ENCODE data around the gene CTTNBP2. TPM values are rescaled to one million over a fixed set of nuclear protein-coding genes. Genes with fewer than 3 reads are reported as not detected.

The CTTNBP2 gene
- total RNA-seq, 1 donor from 2014 or later, result not detected

- H3K4me1 Mint-ChIP-seq, result no peaks in the 10 kb centered on the region
- H3K27ac Mint-ChIP-seq, result no peak overlapping the region
- DNase-seq, result no peak
- intact Hi-C loops (cut with micrococcal nuclease), result no loop called here
- no peaks in the 10 kb centered on the region for H3K9me3 Mint-ChIP-seq
- no peak overlapping the region for H3K4me3 Mint-ChIP-seq
- no peaks in the 10 kb centered on the region for H3K27me3 Mint-ChIP-seq
- no peaks in the 10 kb centered on the region for H3K36me3 Mint-ChIP-seq (ENCODE audit: low read depth)
These were observed 190.4 kb downstream of the CTTNBP2 start for GRCh38 chr7:117682681-117683385.

DNA sequence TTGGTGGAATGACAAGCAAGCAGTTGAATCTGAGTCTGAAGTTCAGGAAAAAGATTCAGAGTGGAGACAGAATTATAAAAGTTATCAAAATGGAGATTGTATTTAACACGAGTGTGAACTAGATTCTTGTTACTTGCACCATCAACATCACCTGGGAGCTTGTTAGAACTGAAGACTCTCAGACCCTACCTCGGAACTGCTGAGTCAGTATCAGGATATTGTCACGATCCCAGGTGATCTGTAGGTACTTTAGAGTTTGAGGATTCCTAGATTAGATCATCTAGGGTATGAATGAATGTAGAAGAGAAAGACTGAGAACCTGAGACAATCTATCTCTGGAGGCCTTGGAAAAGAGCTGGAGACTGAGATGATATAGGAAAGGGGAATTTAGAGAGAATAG lies 194.1 kb downstream of the CTTNBP2 start:
- Mint-ChIP-seq H3K27ac (no peak overlapping the region), H3K36me3 (ENCODE audit: low read depth) (no peaks in the 10 kb centered on the region), H3K27me3 (peaks cover 2% of the 10 kb centered on the region), H3K4me1 (no peaks in the 10 kb centered on the region), H3K4me3 (no peak overlapping the region), H3K9me3 (no peaks in the 10 kb centered on the region)
- intact Hi-C loops (cut with micrococcal nuclease), result no loop called here
- no peak for DNase-seq

- intact Hi-C loops (cut with micrococcal nuclease), result no loop called here
- no peak overlapping the region for H3K27ac Mint-ChIP-seq
- no peak overlapping the region for H3K4me3 Mint-ChIP-seq
- peaks cover 2% of the 10 kb centered on the region for H3K27me3 Mint-ChIP-seq
- H3K36me3 Mint-ChIP-seq (ENCODE audit: low read depth), result no peaks in the 10 kb centered on the region
- H3K9me3 Mint-ChIP-seq, result no peaks in the 10 kb centered on the region
- DNase-seq, result no peak
- H3K4me1 Mint-ChIP-seq, result no peaks in the 10 kb centered on the region
These were observed 197.5 kb downstream of the CTTNBP2 start for GRCh38 chr7:117675497-117676435.

- H3K27ac Mint-ChIP-seq, result no peak overlapping the region
- no peaks in the 10 kb centered on the region for H3K36me3 Mint-ChIP-seq (ENCODE audit: low read depth)
- no peaks in the 10 kb centered on the region for H3K9me3 Mint-ChIP-seq
- H3K4me3 Mint-ChIP-seq, result no peak overlapping the region
- intact Hi-C loops (cut with micrococcal nuclease), result no loop called here
- no peak for DNase-seq
- H3K4me1 Mint-ChIP-seq, result no peaks in the 10 kb centered on the region
- peaks cover 2% of the 10 kb centered on the region for H3K27me3 Mint-ChIP-seq
These were observed 198.6 kb downstream of the CTTNBP2 start for GRCh38 chr7:117674617-117675016.

DNA sequence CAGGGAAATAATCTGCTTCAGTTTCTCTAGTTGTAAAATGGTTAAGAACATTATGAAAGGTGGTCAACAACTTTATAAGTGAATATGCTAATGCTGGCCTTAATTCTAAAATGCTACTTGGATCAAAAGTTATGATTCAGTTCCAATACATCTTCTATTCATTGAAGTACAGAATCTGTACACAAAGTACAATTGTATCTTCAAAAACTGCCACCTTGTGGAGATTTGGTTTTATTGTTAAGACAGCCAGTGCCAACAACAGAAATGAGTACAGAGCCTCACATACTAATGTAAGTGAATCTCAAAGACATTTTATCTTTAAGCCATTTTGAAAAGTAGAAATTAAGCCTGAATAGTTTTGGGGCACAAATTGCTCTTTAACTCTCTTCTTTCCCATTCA lies 199.4 kb downstream of the CTTNBP2 start:
- H3K9me3 Mint-ChIP-seq, result no peaks in the 10 kb centered on the region
- intact Hi-C loops (cut with micrococcal nuclease), result no loop called here
- H3K27ac Mint-ChIP-seq, result no peak overlapping the region
- no peak for DNase-seq
- H3K4me3 Mint-ChIP-seq, result no peak overlapping the region
- H3K36me3 Mint-ChIP-seq (ENCODE audit: low read depth), result no peaks in the 10 kb centered on the region
- no peaks in the 10 kb centered on the region for H3K4me1 Mint-ChIP-seq
- peaks cover 2% of the 10 kb centered on the region for H3K27me3 Mint-ChIP-seq

DNA sequence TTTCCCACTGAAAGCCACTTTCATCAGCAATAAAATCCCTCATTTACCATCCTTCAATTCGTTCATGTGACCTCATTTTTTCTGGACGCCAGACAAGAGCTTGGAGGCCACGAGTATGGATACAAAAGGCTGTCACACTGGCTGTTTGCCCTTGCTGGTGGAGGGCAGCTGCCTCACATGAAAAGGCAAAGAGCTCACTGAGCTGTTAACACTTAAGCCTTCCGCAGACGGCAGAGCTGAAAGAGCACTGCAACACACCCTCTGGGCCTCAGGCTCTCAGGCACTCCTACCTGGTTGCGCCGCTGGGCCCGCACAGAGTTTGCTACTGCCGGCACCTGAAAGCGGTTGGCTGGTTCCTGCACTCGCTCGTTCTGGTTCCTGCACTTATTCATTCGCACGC lies 199.9 kb downstream of the CTTNBP2 start:
- no peak for DNase-seq
- H3K27ac Mint-ChIP-seq, result no peak overlapping the region
- no peak overlapping the region for H3K4me3 Mint-ChIP-seq
- H3K27me3 Mint-ChIP-seq, result peaks cover 2% of the 10 kb centered on the region
- intact Hi-C loops (cut with micrococcal nuclease), result no loop called here
- no peaks in the 10 kb centered on the region for H3K9me3 Mint-ChIP-seq
- no peaks in the 10 kb centered on the region for H3K4me1 Mint-ChIP-seq
- H3K36me3 Mint-ChIP-seq (ENCODE audit: low read depth), result no peaks in the 10 kb centered on the region

- Mint-ChIP-seq H3K9me3 (no peaks in the 10 kb centered on the region), H3K4me3 (no peak overlapping the region), H3K27ac (no peak overlapping the region), H3K27me3 (peaks cover 2% of the 10 kb centered on the region), H3K36me3 (ENCODE audit: low read depth) (no peaks in the 10 kb centered on the region), H3K4me1 (no peaks in the 10 kb centered on the region)
- no peak for DNase-seq
- intact Hi-C loops (cut with micrococcal nuclease), result no loop called here
These were observed 200.8 kb downstream of the CTTNBP2 start for GRCh38 chr7:117672453-117672852.

- Mint-ChIP-seq H3K27me3 (no peaks in the 10 kb centered on the region), H3K4me1 (no peaks in the 10 kb centered on the region), H3K27ac (no peak overlapping the region), H3K9me3 (no peaks in the 10 kb centered on the region), H3K36me3 (ENCODE audit: low read depth) (no peaks in the 10 kb centered on the region), H3K4me3 (no peak overlapping the region)
- intact Hi-C loops (cut with micrococcal nuclease), result no loop called here
- no peak for DNase-seq
These were observed 203.4 kb downstream of the CTTNBP2 start for GRCh38 chr7:117669818-117670217.

DNA sequence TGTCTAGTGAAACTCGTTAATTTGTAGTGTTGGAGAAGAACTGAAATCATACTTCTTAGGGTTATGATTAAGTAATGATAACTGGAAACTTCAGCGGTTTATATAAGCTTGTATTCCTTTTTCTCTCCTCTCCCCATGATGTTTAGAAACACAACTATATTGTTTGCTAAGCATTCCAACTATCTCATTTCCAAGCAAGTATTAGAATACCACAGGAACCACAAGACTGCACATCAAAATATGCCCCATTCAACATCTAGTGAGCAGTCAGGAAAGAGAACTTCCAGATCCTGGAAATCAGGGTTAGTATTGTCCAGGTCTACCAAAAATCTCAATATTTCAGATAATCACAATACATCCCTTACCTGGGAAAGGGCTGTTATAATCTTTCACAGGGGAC lies 205.8 kb downstream of the CTTNBP2 start:
- DNase-seq, result no peak
- Mint-ChIP-seq H3K9me3 (no peaks in the 10 kb centered on the region), H3K4me3 (no peak overlapping the region), H3K4me1 (no peaks in the 10 kb centered on the region), H3K27ac (no peak overlapping the region), H3K36me3 (ENCODE audit: low read depth) (no peaks in the 10 kb centered on the region), H3K27me3 (no peaks in the 10 kb centered on the region)
- intact Hi-C loops (cut with micrococcal nuclease), result no loop called here

DNA sequence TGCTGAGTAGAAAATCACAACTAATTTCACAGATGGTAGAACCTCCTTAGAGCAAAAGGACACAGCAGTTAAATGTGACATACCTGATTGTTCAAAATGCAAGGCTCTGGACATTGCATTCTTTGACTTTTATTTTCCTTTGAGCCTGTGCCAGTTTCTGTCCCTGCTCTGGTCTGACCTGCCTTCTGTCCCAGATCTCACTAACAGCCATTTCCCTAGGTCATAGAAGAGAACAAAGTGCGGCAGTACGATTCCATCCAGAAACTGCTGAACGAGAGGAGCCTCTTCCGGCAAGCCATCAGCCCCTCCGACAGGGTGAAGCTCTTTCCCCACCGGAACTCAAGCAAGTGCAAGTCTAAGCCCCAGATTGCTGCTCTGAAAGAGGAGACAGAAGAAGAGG lies 206.6 kb downstream of the CTTNBP2 start:
- no peaks in the 10 kb centered on the region for H3K9me3 Mint-ChIP-seq

GRCh38 chr7:117666031-117666430 lies 207.2 kb downstream of the CTTNBP2 start:
- intact Hi-C loops (cut with micrococcal nuclease), result no loop called here
- H3K27me3 Mint-ChIP-seq, result no peaks in the 10 kb centered on the region
- no peaks in the 10 kb centered on the region for H3K4me1 Mint-ChIP-seq

More for the DNA sequence above, 206.6 kb downstream of the CTTNBP2 start:
- Mint-ChIP-seq H3K36me3 (ENCODE audit: low read depth) (no peaks in the 10 kb centered on the region), H3K27me3 (no peaks in the 10 kb centered on the region), H3K4me3 (no peak overlapping the region), H3K27ac (no peak overlapping the region), H3K4me1 (no peaks in the 10 kb centered on the region)
- intact Hi-C loops (cut with micrococcal nuclease), result no loop called here
- no peak for DNase-seq

DNA sequence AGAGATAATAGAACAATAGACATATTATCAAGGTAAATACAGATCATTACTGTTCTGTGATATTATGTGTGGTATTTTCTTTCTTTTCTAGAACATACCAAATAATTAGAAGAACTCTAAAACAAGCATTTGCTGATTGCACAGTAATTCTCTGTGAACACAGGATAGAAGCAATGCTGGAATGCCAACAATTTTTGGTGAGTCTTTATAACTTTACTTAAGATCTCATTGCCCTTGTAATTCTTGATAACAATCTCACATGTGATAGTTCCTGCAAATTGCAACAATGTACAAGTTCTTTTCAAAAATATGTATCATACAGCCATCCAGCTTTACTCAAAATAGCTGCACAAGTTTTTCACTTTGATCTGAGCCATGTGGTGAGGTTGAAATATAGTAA lies 207.9 kb downstream of the CTTNBP2 start:
- Mint-ChIP-seq H3K4me3 (no peak overlapping the region), H3K27ac (no peak overlapping the region), H3K36me3 (ENCODE audit: low read depth) (no peaks in the 10 kb centered on the region), H3K4me1 (no peaks in the 10 kb centered on the region), H3K9me3 (no peaks in the 10 kb centered on the region), H3K27me3 (no peaks in the 10 kb centered on the region)
- intact Hi-C loops (cut with micrococcal nuclease), result no loop called here
- DNase-seq, result no peak

More at GRCh38 chr7:117666031-117666430, 207.2 kb downstream of the CTTNBP2 start:
- no peak overlapping the region for H3K27ac Mint-ChIP-seq
- H3K36me3 Mint-ChIP-seq (ENCODE audit: low read depth), result no peaks in the 10 kb centered on the region
- H3K4me3 Mint-ChIP-seq, result no peak overlapping the region
- no peak for DNase-seq
- no peaks in the 10 kb centered on the region for H3K9me3 Mint-ChIP-seq

- Mint-ChIP-seq H3K9me3 (no peaks in the 10 kb centered on the region), H3K4me1 (no peaks in the 10 kb centered on the region), H3K4me3 (no peak overlapping the region), H3K27ac (no peak overlapping the region), H3K36me3 (ENCODE audit: low read depth) (no peaks in the 10 kb centered on the region), H3K27me3 (peaks cover under 1% of the 10 kb centered on the region)
- intact Hi-C loops (cut with micrococcal nuclease), result no loop called here
- DNase-seq, result no peak
These were observed 209.2 kb downstream of the CTTNBP2 start for GRCh38 chr7:117664047-117664446.

DNA sequence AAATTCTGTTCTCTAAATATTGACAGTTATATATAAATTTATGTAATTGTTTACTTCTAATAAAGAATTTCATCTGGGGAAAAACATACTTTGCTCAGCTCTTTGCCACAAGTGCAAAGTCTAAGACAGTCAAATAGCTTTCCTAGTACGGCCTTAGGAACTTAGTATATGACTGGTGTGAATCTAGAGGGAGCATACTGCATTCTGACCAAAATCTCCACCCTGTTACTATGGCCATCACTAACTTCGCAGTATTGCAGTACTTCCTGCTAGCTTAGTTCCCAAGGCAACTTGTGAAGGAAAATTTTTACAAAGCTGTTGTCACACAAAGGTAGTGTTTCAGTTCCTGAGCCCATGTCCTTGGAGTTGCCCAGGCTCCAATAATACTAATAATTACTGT lies 211.9 kb downstream of the CTTNBP2 start:
- Mint-ChIP-seq H3K27ac (no peak overlapping the region), H3K4me1 (no peaks in the 10 kb centered on the region), H3K4me3 (no peak overlapping the region), H3K36me3 (ENCODE audit: low read depth) (no peaks in the 10 kb centered on the region), H3K9me3 (no peaks in the 10 kb centered on the region), H3K27me3 (peaks cover 2% of the 10 kb centered on the region)
- DNase-seq, result no peak
- intact Hi-C loops (cut with micrococcal nuclease), result no loop called here
